K562 (cell line): Measurements from ENCODE around the gene TTC6. TPM values are rescaled to one million over a fixed set of nuclear protein-coding genes. Genes with fewer than 3 reads are reported as not detected.

Experiments used
- ATAC-seq: fragments of 200-7000 bp; cut with Tn5 transposase; 3 replicates; pipeline ENCODE4 v1.9.1; 2020; ENCODE audit warnings: moderate library complexity
- BruUV-seq: library from RNA; stranded (reverse); fragments of 400-500 nt; replicated peaks from 2 replicates; lab custom pipeline; 2021; lab: Mats Ljungman, UMichigan
- CTCF ChIA-PET: fragments of 300-600 bp; formaldehyde crosslinking; extraction: SDS; loops from one replicate; lab custom pipeline; 2021; ENCODE audit warnings: low intra/inter-chr PET ratio; lab: Yijun Ruan, JAX
- POLR2A ChIA-PET: fragments of 300-600, 350-650 bp; sonication (Branson Sonifier 250); formaldehyde crosslinking; extraction: SDS; loops from one replicate; lab custom pipeline; 2021; ENCODE audit warnings: antibody characterized with exemption, inconsistent platforms; lab: Yijun Ruan, JAX
- DNase-seq, 4 experiments: peaks; one replicate each; pipeline versions ENCODE4 v3.0.0 to v3.0.0-alpha.2; 2011 to 2018; ENCODE audit warnings: low spot score in 3 of 4, mixed read lengths in 3 of 4; ENCODE audit errors: extremely low read depth in 1 of 4
- FAIRE-seq: peaks from 2 replicates; lab custom pipeline; 2011; peaks lifted over from hg19 to GRCh38; lab: Jason Lieb, UNC
- H2AFZ ChIP-seq: 2 replicates; pipeline ENCODE4 v1.6.0; 2011; ENCODE audit warnings: low read depth, low read length, control low read depth, inconsistent platforms
- H3K27ac ChIP-seq: fragments of 200-600 bp; 3 replicates; pipeline ENCODE4 v1.8.0; 2011; ENCODE audit warnings: low read depth, mild to moderate bottlenecking, control low read depth, inconsistent platforms, low read length, moderate library complexity, mixed read lengths; ENCODE audit errors: extremely low read depth
- H3K27me3 ChIP-seq, 2 experiments: fragments of 300-600 bp in 1 of 2; 2 replicates in 1 of 2; 3 replicates in 1 of 2; pipeline versions ENCODE4 v1.6.0 to v1.8.0; 2011; ENCODE audit warnings: inconsistent platforms in 2 of 2, low read length in 2 of 2, mild to moderate bottlenecking in 1 of 2, mixed read lengths in 1 of 2, moderate library complexity in 1 of 2; ENCODE audit not compliant: control insufficient read depth in 2 of 2, insufficient read depth in 2 of 2
- H3K36me3 ChIP-seq: fragments of 300-600 bp; 3 replicates; pipeline ENCODE4 v1.8.0; 2011; ENCODE audit warnings: mild to moderate bottlenecking, low read length, inconsistent platforms; ENCODE audit not compliant: control insufficient read depth, insufficient read depth
- H3K4me1 ChIP-seq, 2 experiments: fragments of 200-600 bp in 1 of 2; replicated peaks in 1 of 2; 2 replicates in 1 of 2; 3 replicates in 1 of 2; pipeline versions ENCODE4 v1.5.1 to v1.8.0; 2011; ENCODE audit warnings: inconsistent platforms in 2 of 2, low read length in 2 of 2, mild to moderate bottlenecking in 1 of 2, mixed read lengths in 1 of 2, moderate library complexity in 1 of 2; ENCODE audit not compliant: control insufficient read depth in 2 of 2, insufficient read depth in 2 of 2
- H3K4me2 ChIP-seq: 2 replicates; pipeline ENCODE4 v1.6.1; 2011; ENCODE audit warnings: low read length, control low read depth, inconsistent platforms, mixed read lengths; ENCODE audit not compliant: insufficient read depth
- H3K4me3 ChIP-seq: fragments of 200-600 bp; sonication (generic), shearing (Covaris generic); 2 replicates; pipeline ENCODE4 v1.5.1; 2016; ENCODE audit warnings: control low read depth, inconsistent platforms
- H3K79me2 ChIP-seq: fragments of 200-600 bp; 3 replicates; pipeline ENCODE4 v1.8.0; 2011; ENCODE audit warnings: low read length, inconsistent platforms; ENCODE audit not compliant: control insufficient read depth, insufficient read depth
- H3K9ac ChIP-seq, 2 experiments: 2 replicates each; pipeline versions ENCODE4 v1.6.0 to v1.6.1; 2011; ENCODE audit warnings: low read depth in 2 of 2, low read length in 2 of 2, control low read depth in 1 of 2, inconsistent platforms in 1 of 2, mild to moderate bottlenecking in 1 of 2, mixed read lengths in 1 of 2; ENCODE audit not compliant: insufficient read depth in 1 of 2
- H3K9me1 ChIP-seq: one replicate; pipeline ENCODE4 v1.6.0; 2011; ENCODE audit warnings: inconsistent platforms, mild to moderate bottlenecking, low read length, moderate library complexity; ENCODE audit not compliant: control insufficient read depth, insufficient read depth
- H3K9me3 ChIP-seq: replicated peaks from 2 replicates; pipeline ENCODE4 v1.5.1; 2011; ENCODE audit warnings: low read depth, low read length, inconsistent platforms; ENCODE audit not compliant: control insufficient read depth, insufficient read depth
- H4K20me1 ChIP-seq: replicated peaks from 2 replicates; pipeline ENCODE4 v1.6.1; 2011; ENCODE audit warnings: low read length, inconsistent platforms, mixed read lengths; ENCODE audit not compliant: control insufficient read depth, insufficient read depth
- CXXC5 ChIP-seq: fragments of 250-450 bp; sonication (Bioruptor Pico); IDR thresholded peaks from 2 replicates; pipeline ENCODE4 v1.8.0; 2022; ENCODE audit warnings: inconsistent platforms, mild to moderate bottlenecking, moderate library complexity
- GTF3C2 ChIP-seq: IDR thresholded peaks from 3 replicates; pipeline ENCODE4 v1.6.1; 2011; ENCODE audit warnings: borderline replicate concordance, mild to moderate bottlenecking, moderate library complexity; ENCODE audit not compliant: insufficient read length; ENCODE audit errors: extremely low read depth
- MECOM ChIP-seq: fragments of 250-450 bp; sonication (Bioruptor Pico); IDR thresholded peaks from 2 replicates; pipeline ENCODE4 v1.8.0; 2022; ENCODE audit warnings: inconsistent platforms
- REST ChIP-seq, 2 experiments: fragments of 450-650 bp; formaldehyde crosslinking in 1 of 2; IDR thresholded peaks; 2 replicates each; pipeline versions ENCODE4 v1.4.0 to v1.6.1; 2014 to 2020; ENCODE audit warnings: mild to moderate bottlenecking in 2 of 2, borderline replicate concordance in 1 of 2, low read depth in 1 of 2
- TFAM ChIP-seq: fragments of 250-450 bp; sonication (Bioruptor Pico); conservative IDR thresholded peaks from 2 replicates; pipeline ENCODE4 v1.5.0; 2021; ENCODE audit warnings: mild to moderate bottlenecking, moderate library complexity
- ZBTB8A ChIP-seq: fragments of 450-650 bp; IDR thresholded peaks from 2 replicates; pipeline ENCODE4 v1.6.1; 2018; ENCODE audit warnings: mild to moderate bottlenecking, moderate library complexity; ENCODE audit not compliant: partially characterized antibody
- ZNF197 ChIP-seq: fragments of 200-800 bp; sonication (Bioruptor generic); IDR thresholded peaks from 2 replicates; pipeline ENCODE4 v1.6.1; 2016; ENCODE audit warnings: low read depth, missing genetic modification characterization, missing compliant biosample characterization
- ZNF449 ChIP-seq: fragments of 250-450 bp; sonication (Bioruptor Pico); IDR thresholded peaks from 2 replicates; pipeline ENCODE4 v1.8.0; 2022; ENCODE audit warnings: moderate library complexity, mild to moderate bottlenecking, inconsistent platforms
- WGBS: fragments of 100-300 bp; shearing (Covaris generic); methylation state at CpG from one replicate; pipeline ENCODE4 v1.1.6; 2016; ENCODE audit warnings: low coverage, mixed read lengths; ENCODE audit not compliant: insufficient coverage; ENCODE audit errors: missing lambda C conversion rate; 5-methylcytosine and 5-hydroxymethylcytosine counted together
- in situ Hi-C: fragments of 300-500 bp; cut with MboI; formaldehyde crosslinking; loops from 4 replicates; pipeline ENCODE4 v1.15.0; 2018; ENCODE audit warnings: inconsistent platforms, mixed read lengths
- intact Hi-C: fragments of 100-400 bp; cut with micrococcal nuclease; formaldehyde crosslinking; loops from 2 replicates; pipeline ENCODE4 v1.14.2; 2022
- polyA plus RNA-seq, 8 experiments: library from polyadenylated mRNA; depleted of rRNA in 4 of 8; stranded (reverse) in 5 of 8; unstranded in 3 of 8; fragments of >200 nt; fragmentation: Nextera tagmentation in 2 of 8; fragmentation: Illumina TruSeq in 1 of 8; extraction: Ambion mirVana in 2 of 8; extraction: Trizol in 1 of 8; gene quantifications; 2 replicates each; pipeline versions ENCODE4 v1.2.1 to v1.2.3, GENCODE V29; 2011 to 2014; ENCODE audit warnings: inconsistent platforms in 1 of 8, missing spikeins in 1 of 8
- total RNA-seq, 7 experiments: library from RNA; depleted of rRNA in 6 of 7; stranded (reverse); fragments of >200 nt in 6 of 7; fragmentation: Illumina TruSeq in 2 of 7; extraction: Trizol in 2 of 7; gene quantifications; 2 replicates each; pipeline versions ENCODE4 v1.2.1 to v1.2.3, GENCODE V29; 2011 to 2021; ENCODE audit warnings: low replicate concordance in 1 of 7

Gene TTC6
- total and polyA plus RNA-seq, 9 of the 15 experiments (the other 6 are each of a cell fraction or from before 2014, with no cell fraction given): 0.04 to 0.23 (median 0.08) TPM; not detected in 5

GRCh38 chr14:37553935-37554550 is 41.4 kb upstream of the TTC6 start:
- Histone ChIP-seq H3K36me3 (no peaks in the 10 kb centered on the region), H3K9ac (no peak overlapping the region), H3K4me1 (no peaks in the 10 kb centered on the region), H3K9me1 (no peaks in the 10 kb centered on the region), H3K4me2 (no peak overlapping the region), H3K79me2 (no peaks in the 10 kb centered on the region), H2AFZ (no peak overlapping the region), H3K27me3 (no peaks in the 10 kb centered on the region), H4K20me1 (no peaks in the 10 kb centered on the region), H3K9me3 (no peaks in the 10 kb centered on the region), H3K4me3 (no peak overlapping the region), H3K27ac (no peak overlapping the region)
- intact Hi-C loops (no loop called here), in situ Hi-C loops (no loop called here)
- no peak for DNase-seq
- no peak for FAIRE-seq
- CTCF ChIA-PET: no interaction called here
- POLR2A ChIA-PET: no interaction called here
- ATAC-seq: no peak
- no TSS peak for BruUV-seq
- 13% methylated on average over 1 of the region's 1 CpG for WGBS
- TF ChIP-seq CXXC5 (CRISPR knock-in tag): no peak
- no peak for TF ChIP-seq MECOM (CRISPR knock-in tag)
- TF ChIP-seq ZBTB8A: no peak
- TF ChIP-seq TFAM (CRISPR knock-in tag): no peak
- no peak for TF ChIP-seq GTF3C2
- TF ChIP-seq REST (IDR thresholded peaks at IDR 0.05; ENCODE audit: borderline replicate concordance): no peak
- TF ChIP-seq REST (CRISPR knock-in tag; IDR thresholded peaks at IDR 0.05; ENCODE audit: low read depth): no peak
- TF ChIP-seq ZNF197: no peak
- TF ChIP-seq ZNF449: no peak
